Natural killer cell (primary cell): ENCODE data around the gene NPR2. TPM values are rescaled to one million over a fixed set of nuclear protein-coding genes. Genes with fewer than 3 reads are reported as not detected.

Experiments used
- ATAC-seq, 3 donors: fragments of 150-1000 bp in 2 of 3; fragments of 200-7000 bp in 1 of 3; cut with Tn5 transposase; 1 replicate in 1 of 3; 2 replicates in 2 of 3; pipeline ENCODE4 v1.10.0; 2021; ENCODE audit warnings: mild to moderate bottlenecking in 2 of 3, moderate library complexity in 2 of 3
- DNase-seq, 2 donors: peaks; one replicate each; pipeline versions ENCODE4 v3.0.0 to v3.0.0-alpha.2; 2013 to 2021; ENCODE audit warnings: mixed read lengths in 1 of 2
- H3K27ac ChIP-seq: one replicate; pipeline ENCODE4 v1.5.1; 2013; ENCODE audit warnings: mild to moderate bottlenecking, low read length
- H3K27me3 ChIP-seq: one replicate; pipeline ENCODE4 v1.6.1; 2013; ENCODE audit warnings: low read length; ENCODE audit not compliant: control insufficient read depth, insufficient read depth
- H3K36me3 ChIP-seq: one replicate; pipeline ENCODE4 v1.6.1; 2013; ENCODE audit warnings: low read length; ENCODE audit not compliant: control insufficient read depth, insufficient read depth
- H3K4me1 ChIP-seq: one replicate; pipeline ENCODE4 v1.6.1; 2013; ENCODE audit warnings: low read length; ENCODE audit not compliant: control insufficient read depth, insufficient read depth
- H3K4me3 ChIP-seq: one replicate; pipeline ENCODE4 v1.5.1; 2013; ENCODE audit warnings: low read length
- H3K9me3 ChIP-seq: one replicate; pipeline ENCODE4 v1.6.1; 2013; ENCODE audit warnings: low read length; ENCODE audit not compliant: control insufficient read depth, insufficient read depth
- H3K27ac Mint-ChIP-seq, 2 donors: one replicate each; pipeline ENCODE4 v1.8.0; 2022; ENCODE audit warnings: mild to moderate bottlenecking in 2 of 2, mixed read lengths in 2 of 2, moderate library complexity in 1 of 2
- H3K27me3 Mint-ChIP-seq, 2 donors: one replicate each; pipeline ENCODE4 v1.8.0; 2022; ENCODE audit warnings: low read depth in 2 of 2, mixed read lengths in 2 of 2
- H3K36me3 Mint-ChIP-seq: one replicate; pipeline ENCODE4 v1.8.0; 2022; ENCODE audit warnings: mixed read lengths
- H3K4me1 Mint-ChIP-seq, 2 donors: one replicate each; pipeline ENCODE4 v1.8.0; 2022; ENCODE audit warnings: mixed read lengths in 2 of 2
- H3K4me3 Mint-ChIP-seq: one replicate; pipeline ENCODE4 v1.8.0; 2022; ENCODE audit warnings: mild to moderate bottlenecking, moderate library complexity, mixed read lengths
- H3K9me3 Mint-ChIP-seq, 2 donors: one replicate each; pipeline ENCODE4 v1.8.0; 2022; ENCODE audit warnings: mixed read lengths in 2 of 2
- CTCF ChIP-seq: fragments of 200-600 bp; IDR thresholded peaks from one replicate; pipeline ENCODE4 v1.8.0; 2022; ENCODE audit warnings: antibody characterized with exemption
- WGBS: methylation state at CpG from one replicate; pipeline ENCODE4 v1.1.7; 2013; ENCODE audit warnings: missing lambda C conversion rate; ENCODE audit not compliant: insufficient coverage; 5-methylcytosine and 5-hydroxymethylcytosine counted together
- intact Hi-C: fragments of 100-400 bp; cut with micrococcal nuclease; formaldehyde crosslinking; loops from one replicate; pipeline ENCODE4 v1.14.2; 2022
- total RNA-seq, 4 donors: library from RNA; stranded (reverse); fragments of 120-200 nt in 1 of 4; gene quantifications; one replicate each; pipeline versions ENCODE4 v1.2.3 to v1.2.4, GENCODE V29; 2013 to 2022

Gene NPR2
- total RNA-seq, 3 donors from 2014 or later (not counting 1 experiment from before 2014, with no cell fraction given): 2.1 to 2.7 (median 2.4) TPM

- H3K4me3 ChIP-seq: no peak overlapping the region
- no peaks in the 10 kb centered on the region for H3K27me3 Mint-ChIP-seq
- H3K9me3 ChIP-seq: no peaks in the 10 kb centered on the region
- H3K36me3 Mint-ChIP-seq: no peaks in the 10 kb centered on the region
- no peak for ATAC-seq
- no peak overlapping the region for H3K27ac ChIP-seq
- intact Hi-C loops: no loop called here
- H3K4me3 Mint-ChIP-seq: no peak overlapping the region
- no peak overlapping the region for H3K27ac Mint-ChIP-seq
- H3K36me3 ChIP-seq: no peaks in the 10 kb centered on the region
- H3K9me3 Mint-ChIP-seq: no peaks in the 10 kb centered on the region
- no peak for TF ChIP-seq CTCF
- H3K4me1 Mint-ChIP-seq: peaks cover 6 to 16% of the 10 kb centered on the region in 2 donors
- no peaks in the 10 kb centered on the region for H3K27me3 ChIP-seq
- 85% methylated on average over 5 of the region's 5 CpGs for WGBS
- peaks cover 27% of the 10 kb centered on the region for H3K4me1 ChIP-seq
- no peak for DNase-seq
Measured at GRCh38 chr9:35841645-35841900, 50.2 kb downstream of the NPR2 start.

- Mint-ChIP-seq H3K4me1 (peaks cover 6 to 16% of the 10 kb centered on the region in 2 donors), H3K36me3 (no peaks in the 10 kb centered on the region), H3K4me3 (no peak overlapping the region), H3K27me3 (no peaks in the 10 kb centered on the region), H3K27ac (no peak overlapping the region), H3K9me3 (no peaks in the 10 kb centered on the region)
- ATAC-seq (no peak), DNase-seq (no peak)
- H3K4me1 ChIP-seq: peaks cover 32% of the 10 kb centered on the region
- TF ChIP-seq CTCF: no peak
- H3K9me3 ChIP-seq: no peaks in the 10 kb centered on the region
- H3K27ac ChIP-seq: no peak overlapping the region
- H3K36me3 ChIP-seq: peaks cover 2% of the 10 kb centered on the region
- 96% methylated on average over 15 of the region's 17 CpGs for WGBS
- intact Hi-C loops: no loop called here
- no peak overlapping the region for H3K4me3 ChIP-seq
- no peaks in the 10 kb centered on the region for H3K27me3 ChIP-seq
Measured at GRCh38 chr9:35842020-35842745, 50.8 kb downstream of the NPR2 start.

GRCh38 chr9:35842795-35843194, 51.4 kb downstream of the NPR2 start:
- H3K9me3 ChIP-seq: no peaks in the 10 kb centered on the region
- 53% methylated on average over 3 of the region's 3 CpGs for WGBS
- intact Hi-C loops: no loop called here
- H3K4me3 ChIP-seq: no peak overlapping the region
- no peak for TF ChIP-seq CTCF
- peaks cover 3% of the 10 kb centered on the region for H3K36me3 ChIP-seq
- H3K36me3 Mint-ChIP-seq: no peaks in the 10 kb centered on the region
- H3K4me1 Mint-ChIP-seq: peaks cover 6 to 16% of the 10 kb centered on the region in 2 donors
- no peaks in the 10 kb centered on the region for H3K27me3 Mint-ChIP-seq
- H3K27me3 ChIP-seq: no peaks in the 10 kb centered on the region
- H3K9me3 Mint-ChIP-seq: no peaks in the 10 kb centered on the region
- H3K4me1 ChIP-seq: peaks cover 36% of the 10 kb centered on the region
- DNase-seq (no peak), ATAC-seq (peak in 2 of 3 donors; percentile 26 to 49)
- no peak overlapping the region for H3K4me3 Mint-ChIP-seq
- H3K27ac ChIP-seq: no peak overlapping the region
- no peak overlapping the region for H3K27ac Mint-ChIP-seq
